Activated CD4-positive, alpha-beta T cell treated with anti-CD3 and anti-CD28 coated beads, Interleukin-2, Interleukin-4, amounts not matched to agents 100 ng/mL and 50 ng/mL, durations not matched to agents 16 hours and 8 hours (primary cell): ENCODE measurements around the gene STYXL2.

Experiments used
- DNase-seq: peaks from one replicate; pipeline ENCODE4 v3.0.0-alpha.2; 2020; ENCODE audit warnings: low spot score

The STYXL2 gene

GRCh38 chr1:167110586-167110985, 16.7 kb downstream of the STYXL2 start:
- DNase-seq: no peak

DNA sequence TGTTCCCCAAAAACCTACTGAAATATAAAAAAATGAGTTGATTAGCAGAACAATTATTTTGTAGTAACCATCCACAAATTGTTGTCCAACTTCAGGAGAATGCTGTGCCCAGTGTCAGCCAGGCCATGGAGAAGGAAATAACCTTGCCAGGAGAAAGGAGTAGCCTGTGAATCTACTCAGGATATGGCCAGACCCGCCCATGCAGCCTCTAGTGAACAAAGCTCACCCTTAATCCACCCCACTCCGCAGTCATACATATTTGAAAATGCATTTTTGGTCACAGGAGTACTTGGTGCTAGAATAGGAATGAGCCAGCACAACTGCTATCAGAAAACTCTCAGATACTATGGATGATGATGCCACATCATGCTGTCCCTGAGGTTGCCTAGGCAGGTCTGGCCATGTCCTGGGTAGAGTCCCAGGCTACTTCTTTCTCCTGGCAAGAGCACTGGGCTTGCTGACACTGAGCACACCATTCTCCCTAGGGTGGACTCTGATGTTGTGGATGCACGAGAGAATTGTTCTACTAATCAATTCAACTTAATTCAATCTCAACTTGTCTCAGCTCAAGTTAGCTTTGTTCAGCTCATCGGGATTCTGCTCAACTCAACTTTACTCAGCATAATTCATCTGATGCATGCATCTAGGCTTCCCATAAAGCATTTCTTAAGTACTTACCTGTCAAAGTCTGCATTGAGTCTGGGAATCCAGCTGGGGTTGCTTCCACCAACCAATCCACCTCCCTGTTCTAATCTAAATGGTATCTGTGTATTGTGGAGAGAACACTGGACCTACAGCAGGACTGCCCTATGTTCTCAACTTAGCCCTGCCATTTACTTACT, 18.2 kb downstream of the STYXL2 start:
- no peak for DNase-seq

GRCh38 chr1:167114725-167115124, 20.9 kb downstream of the STYXL2 start:
- DNase-seq: no peak

GRCh38 chr1:167115655-167116054, 21.8 kb downstream of the STYXL2 start:
- no peak for DNase-seq

DNA sequence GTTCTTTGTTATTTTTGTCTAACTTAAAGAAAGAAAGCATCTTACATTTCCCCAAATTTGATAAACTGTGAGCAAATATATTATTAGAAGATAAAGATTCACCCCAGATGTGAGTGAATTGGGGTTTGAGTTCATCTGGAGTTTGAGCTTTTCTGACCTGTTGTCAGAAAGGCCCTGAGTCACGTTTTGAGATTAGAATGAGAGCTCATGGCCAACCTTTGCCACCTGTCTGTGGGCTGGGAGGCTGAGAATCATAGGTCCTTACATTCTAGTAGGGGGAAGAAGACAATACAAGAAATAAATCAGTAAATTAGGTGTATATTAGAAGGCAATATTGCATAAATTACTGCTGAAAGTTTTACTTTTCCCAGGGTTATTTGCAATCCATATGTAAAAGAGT, 22.3 kb downstream of the STYXL2 start:
- no peak for DNase-seq

DNA sequence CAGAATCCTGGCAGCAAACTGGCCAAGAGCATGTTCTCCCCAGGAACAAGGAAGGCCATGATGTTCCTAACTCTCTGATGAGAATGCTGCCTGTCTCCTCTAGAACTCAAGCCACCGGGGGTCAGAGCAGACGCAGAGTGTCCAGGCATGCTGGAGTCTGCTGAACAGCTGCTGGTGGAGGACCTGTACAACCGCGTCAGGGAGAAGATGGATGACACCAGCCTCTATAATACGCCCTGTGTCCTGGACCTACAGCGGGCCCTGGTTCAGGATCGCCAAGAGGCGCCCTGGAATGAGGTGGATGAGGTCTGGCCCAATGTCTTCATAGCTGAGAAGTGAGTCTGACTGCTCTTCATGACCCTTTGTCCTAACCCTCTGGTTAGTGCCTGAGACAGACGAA, 23.4 kb downstream of the STYXL2 start:
- no peak for DNase-seq

DNA sequence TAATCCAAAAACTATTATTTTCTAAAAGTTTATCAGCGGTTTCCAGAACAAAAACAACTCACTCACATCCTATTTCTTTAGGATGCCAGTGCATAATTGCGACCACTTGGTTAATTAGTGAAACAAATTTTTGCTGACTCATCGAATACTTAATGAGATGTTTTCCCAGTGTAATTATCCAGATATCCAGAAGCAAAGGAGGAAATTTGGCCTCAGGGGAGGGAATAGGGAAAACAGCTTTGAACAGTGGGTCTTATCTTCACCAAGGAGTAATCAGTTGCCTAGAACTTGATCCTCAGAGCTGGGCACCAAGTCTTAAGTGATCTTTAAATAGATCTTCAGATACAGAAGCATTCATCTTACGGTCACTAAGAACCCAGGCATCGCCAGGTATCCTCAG, 24.3 kb downstream of the STYXL2 start:
- DNase-seq: no peak

- DNase-seq: no peak
Measured at GRCh38 chr1:167119696-167120095, 25.8 kb downstream of the STYXL2 start.

DNA sequence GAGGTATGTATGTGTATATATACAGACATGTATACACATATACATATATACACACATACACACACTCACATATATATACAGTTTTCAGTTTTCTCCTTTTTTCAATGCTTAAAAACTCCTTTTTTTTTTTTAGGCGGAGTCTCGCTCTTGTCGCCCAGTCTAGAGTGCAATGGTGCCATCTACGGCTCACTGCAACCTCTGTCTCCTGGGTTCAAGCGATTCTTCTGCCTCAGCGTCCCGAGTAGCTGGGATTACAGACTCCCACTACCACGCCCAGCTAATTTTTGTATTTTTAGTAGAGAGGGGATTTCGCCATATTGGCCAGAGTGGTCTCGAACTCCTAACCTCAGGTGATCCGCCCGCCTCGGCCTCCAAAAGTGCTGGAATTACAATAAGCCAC, 27.0 kb downstream of the STYXL2 start:
- DNase-seq: no peak

DNA sequence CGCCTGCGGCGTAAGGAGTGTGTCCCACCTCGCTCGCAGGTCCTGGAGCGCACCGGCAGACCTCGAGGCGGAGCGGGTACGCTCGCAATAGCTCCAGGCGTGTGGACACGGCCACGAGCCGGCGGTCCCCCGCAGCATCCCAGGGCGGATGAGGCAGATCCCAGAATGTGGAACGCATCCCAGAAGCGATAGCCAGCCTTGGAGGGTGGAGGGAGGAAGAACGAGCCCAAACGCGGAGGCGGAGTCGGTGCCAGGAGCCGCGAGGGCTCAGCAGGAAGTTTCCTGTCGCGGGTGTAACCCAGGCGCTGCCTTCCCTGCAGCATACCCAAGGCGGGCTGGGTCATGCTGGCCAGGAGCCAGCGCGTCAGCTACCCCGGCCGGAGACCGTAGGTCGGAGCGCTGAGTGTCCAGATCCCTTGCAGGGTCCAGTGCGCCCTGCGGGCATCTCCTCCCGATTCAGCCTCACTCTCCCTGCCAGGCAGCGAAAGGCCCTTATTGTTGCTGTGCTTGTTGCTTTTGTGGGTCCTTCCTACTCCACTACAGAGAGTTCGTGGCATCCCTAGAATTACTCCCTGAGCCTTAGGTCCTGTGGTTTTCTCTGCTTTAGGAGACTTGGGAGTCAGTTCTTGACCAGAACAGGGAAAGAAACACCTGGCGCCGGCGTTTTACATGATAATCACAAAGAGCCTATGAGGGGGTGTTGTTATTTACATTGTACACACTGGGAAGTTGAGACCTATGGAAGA, 27.7 kb downstream of the STYXL2 start:
- peak; percentile 6 for DNase-seq

DNA sequence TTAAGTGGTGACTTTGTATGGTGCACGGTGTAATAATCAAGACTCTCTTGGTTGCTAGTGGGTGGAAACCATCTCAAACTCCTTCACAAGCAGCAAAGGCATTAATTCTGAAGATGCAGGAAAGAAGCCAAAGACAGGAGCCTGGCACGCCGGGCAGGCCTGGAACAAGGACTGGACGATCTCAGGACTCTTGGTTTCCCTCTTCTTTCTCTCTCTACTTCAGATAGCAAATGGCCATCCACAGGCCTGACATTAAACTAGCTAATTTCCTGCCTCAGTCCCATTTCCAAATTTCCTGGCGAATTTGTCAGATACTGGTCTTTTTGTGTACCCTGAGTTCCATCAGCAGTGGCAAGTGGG, 28.2 kb downstream of the STYXL2 start:
- no peak for DNase-seq

DNA sequence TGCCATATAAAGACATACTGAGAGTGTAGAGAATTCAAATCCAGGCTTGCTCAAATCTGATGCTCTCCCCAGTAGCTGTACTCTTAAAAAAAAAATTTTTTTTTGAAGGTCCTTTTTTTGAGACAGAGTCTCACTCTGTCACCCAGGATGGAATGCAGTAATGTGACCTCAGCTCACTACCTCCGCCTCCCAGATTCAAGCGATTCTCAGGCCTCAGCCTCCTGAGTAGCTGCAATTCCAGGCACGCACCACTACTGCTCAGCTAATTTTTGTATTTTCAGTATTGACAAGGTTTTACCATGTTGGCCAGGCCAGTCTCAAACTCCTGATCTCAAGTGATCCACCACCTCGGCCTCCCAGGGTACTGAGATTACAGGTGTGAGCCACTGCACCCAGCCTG, 28.7 kb downstream of the STYXL2 start:
- no peak for DNase-seq

DNA sequence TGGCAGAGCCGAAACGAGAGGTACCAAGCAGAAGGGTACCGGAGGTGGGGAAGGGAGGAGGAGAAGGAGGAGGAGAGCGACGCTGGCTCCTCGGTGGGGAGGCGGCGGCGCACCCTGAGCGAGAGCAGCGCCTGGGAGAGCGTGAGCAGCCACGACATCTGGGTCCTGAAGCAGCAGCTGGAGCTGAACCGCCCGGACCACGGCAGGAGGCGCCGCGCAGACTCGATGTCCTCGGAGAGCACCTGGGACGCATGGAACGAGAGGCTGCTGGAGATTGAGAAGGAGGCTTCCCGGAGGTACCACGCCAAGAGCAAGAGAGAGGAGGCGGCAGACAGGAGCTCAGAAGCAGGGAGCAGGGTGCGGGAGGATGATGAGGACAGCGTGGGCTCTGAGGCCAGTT, 32.4 kb downstream of the STYXL2 start:
- no peak for DNase-seq

DNA sequence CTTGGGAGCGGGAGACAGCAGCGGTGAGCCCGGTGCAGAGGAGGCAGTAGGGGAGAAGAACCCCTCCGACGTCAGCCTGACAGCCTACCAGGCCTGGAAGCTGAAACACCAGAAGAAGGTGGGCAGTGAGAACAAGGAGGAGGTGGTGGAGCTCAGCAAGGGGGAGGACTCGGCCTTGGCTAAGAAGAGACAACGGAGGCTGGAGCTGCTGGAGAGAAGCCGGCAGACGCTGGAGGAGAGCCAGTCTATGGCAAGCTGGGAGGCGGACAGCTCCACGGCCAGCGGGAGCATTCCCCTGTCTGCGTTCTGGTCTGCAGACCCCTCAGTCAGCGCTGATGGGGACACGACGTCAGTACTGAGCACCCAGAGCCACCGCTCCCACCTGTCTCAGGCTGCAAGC, 32.9 kb downstream of the STYXL2 start:
- DNase-seq: no peak

GRCh38 chr1:167127236-167127635, 33.4 kb downstream of the STYXL2 start:
- no peak for DNase-seq

DNA sequence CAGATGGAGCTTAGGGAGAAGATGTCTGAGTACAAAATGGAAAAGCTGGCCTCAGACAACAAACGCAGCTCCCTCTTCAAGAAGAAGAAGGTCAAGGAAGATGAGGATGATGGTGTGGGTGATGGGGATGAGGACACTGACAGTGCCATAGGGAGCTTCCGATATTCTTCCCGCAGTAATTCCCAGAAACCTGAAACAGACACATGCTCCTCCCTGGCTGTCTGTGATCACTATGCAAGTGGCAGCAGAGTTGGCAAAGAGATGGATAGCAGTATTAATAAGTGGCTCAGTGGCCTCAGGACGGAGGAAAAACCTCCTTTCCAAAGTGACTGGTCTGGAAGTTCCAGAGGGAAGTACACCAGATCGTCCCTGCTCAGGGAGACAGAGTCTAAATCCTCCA, 33.8 kb downstream of the STYXL2 start:
- DNase-seq: no peak

- DNase-seq: no peak
Measured at GRCh38 chr1:167128261-167129227, 34.7 kb downstream of the STYXL2 start.

DNA sequence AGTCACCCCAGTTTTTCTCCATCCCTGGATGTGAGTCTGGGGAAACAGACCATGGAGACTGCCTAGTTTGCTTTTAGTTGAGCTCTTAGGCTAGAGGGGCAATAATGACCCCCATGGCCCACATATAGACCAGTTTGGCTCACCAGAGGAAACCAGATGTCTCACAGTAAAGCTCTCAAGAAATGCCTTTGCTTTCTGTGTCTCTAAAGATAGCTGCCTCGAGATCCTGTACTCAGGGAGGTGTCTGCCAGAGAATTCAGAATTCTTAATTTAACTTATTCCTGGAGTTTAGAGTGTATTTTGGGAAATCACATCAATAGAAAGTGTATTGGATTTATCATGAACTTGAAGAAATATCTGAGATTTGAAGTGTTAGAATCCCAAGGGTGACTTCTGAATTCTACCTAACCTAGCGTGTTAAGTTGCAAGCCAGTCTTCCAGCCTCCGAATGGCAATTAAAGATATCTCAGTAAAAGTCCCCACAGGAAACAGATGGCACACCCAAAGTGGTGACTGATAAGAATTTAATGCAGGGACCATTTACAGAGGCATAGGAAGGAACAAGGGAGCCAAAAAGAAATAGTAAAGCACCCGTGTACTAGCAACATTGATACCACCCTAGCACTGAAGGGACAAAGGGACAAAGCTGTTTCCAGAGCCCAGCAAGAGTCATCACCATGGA, 37.1 kb downstream of the STYXL2 start:
- no peak for DNase-seq

DNA sequence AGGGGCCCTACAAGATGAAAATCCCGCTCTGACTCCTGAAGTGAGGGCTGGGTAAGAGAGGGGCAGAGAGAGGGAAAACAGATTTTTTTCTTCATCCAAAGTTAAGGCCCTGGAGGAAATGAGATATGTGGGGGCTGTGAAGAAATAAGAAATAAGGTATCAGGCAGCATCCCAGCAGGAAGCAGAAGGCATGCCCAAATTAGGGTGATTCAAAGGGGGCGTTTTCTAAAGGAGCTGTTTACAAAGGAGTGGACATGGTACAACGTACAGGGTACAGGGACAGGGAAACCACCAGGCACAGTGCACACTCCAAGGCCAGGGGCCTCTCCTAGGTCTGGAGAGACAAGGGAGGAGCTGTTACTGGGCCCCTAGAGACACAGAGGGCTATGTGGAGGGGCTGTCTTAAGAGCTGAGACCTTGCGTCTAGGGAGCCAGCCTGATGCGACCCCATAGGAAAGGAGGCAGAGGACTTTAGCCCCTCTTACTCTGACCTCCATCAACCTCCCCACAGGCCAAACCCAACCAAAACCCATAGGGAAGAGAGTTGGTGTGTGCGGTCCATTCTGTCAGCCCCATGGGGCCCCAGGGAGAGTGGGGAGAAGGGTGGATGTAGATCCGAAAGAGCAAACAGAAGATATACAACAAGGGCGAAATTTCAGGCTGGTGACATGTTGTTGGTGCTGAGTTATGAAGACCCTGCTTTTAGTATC, 38.6 kb downstream of the STYXL2 start:
- no peak for DNase-seq

GRCh38 chr1:167135281-167135840, 41.5 kb downstream of the STYXL2 start:
- DNase-seq: no peak

DNA sequence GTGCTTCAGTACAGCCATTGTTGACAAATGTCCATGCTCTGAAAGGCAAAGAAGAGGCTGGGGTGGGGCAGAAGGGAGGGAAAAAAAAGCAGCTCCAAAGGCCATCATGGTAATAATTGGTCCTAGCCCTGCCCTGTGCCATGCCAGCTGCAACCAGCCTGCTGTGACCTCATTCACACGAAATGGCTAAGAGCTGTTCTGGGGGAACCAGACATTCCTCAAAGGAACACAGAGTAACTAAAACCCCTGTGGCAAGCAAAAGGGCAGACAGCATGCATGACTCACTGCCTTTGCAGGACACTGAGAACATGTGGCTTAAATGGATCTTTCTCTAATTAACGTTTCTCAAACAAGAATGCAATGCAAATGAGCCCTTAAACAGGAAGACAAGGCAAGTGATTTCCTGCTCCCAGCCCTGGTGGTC, 42.3 kb downstream of the STYXL2 start:
- no peak for DNase-seq
